ENCODE data around the gene AADAT.
"Not testable (repeated sequence)": the region's sequence is repeated elsewhere in the genome, so short reads cannot be mapped to it uniquely, and the experiment has no call there.

AADAT gene

GRCh38 chr4:170089668-170090351 is at the start of gene AADAT:
Gene AADAT, minus strand, starts transcription at chr4:170089956. Its CDS starts 266 bp downstream, at chr4:170089690.
- DNase-seq (ENCODE audit: low read depth): no peak

- peak; percentile 11 for DNase-seq (ENCODE audit: low read depth)
Observed at GRCh38 chr4:170138580-170139194, 48.9 kb upstream of the AADAT start.

- DNase-seq (ENCODE audit: low read depth): no peak
Observed at GRCh38 chr4:170137927-170138326, 48.2 kb upstream of the AADAT start.

GRCh38 chr4:170137466-170137865 is 47.7 kb upstream of the AADAT start:
- no peak for DNase-seq (ENCODE audit: low read depth)

- DNase-seq (ENCODE audit: low read depth): no peak
Observed at GRCh38 chr4:170134821-170135220, 45.1 kb upstream of the AADAT start.

GRCh38 chr4:170128219-170128804 is 38.6 kb upstream of the AADAT start:
- no peak for DNase-seq (ENCODE audit: low read depth)

GRCh38 chr4:170127758-170128157 is 38.0 kb upstream of the AADAT start:
- DNase-seq (ENCODE audit: low read depth): no peak

- no peak for DNase-seq (ENCODE audit: low read depth)
Observed at GRCh38 chr4:170124406-170124805, 34.6 kb upstream of the AADAT start.

- DNase-seq (ENCODE audit: low read depth): no peak
Observed at GRCh38 chr4:170122252-170122651, 32.5 kb upstream of the AADAT start.

- DNase-seq (ENCODE audit: low read depth): no peak
Observed at GRCh38 chr4:170114636-170115035, 24.9 kb upstream of the AADAT start.

- DNase-seq (ENCODE audit: low read depth): not testable (repeated sequence)
Observed at GRCh38 chr4:170114183-170114582, 24.4 kb upstream of the AADAT start.

- no peak for DNase-seq (ENCODE audit: low read depth)
Observed at GRCh38 chr4:170111546-170111945, 21.8 kb upstream of the AADAT start.

- DNase-seq (ENCODE audit: low read depth): no peak
Observed at GRCh38 chr4:170111085-170111484, 21.3 kb upstream of the AADAT start.

- no peak for DNase-seq (ENCODE audit: low read depth)
Observed at GRCh38 chr4:170110285-170110672, 20.5 kb upstream of the AADAT start.

- DNase-seq (ENCODE audit: low read depth): no peak
Observed at GRCh38 chr4:170109586-170110284, 20.0 kb upstream of the AADAT start.

- DNase-seq (ENCODE audit: low read depth): no peak
Observed at GRCh38 chr4:170106900-170107299, 17.1 kb upstream of the AADAT start.

- no peak for DNase-seq (ENCODE audit: low read depth)
Observed at GRCh38 chr4:170102426-170102825, 12.7 kb upstream of the AADAT start.

GRCh38 chr4:170098171-170098570 is 8.4 kb upstream of the AADAT start:
- DNase-seq (ENCODE audit: low read depth): not testable (repeated sequence)

- no peak for DNase-seq (ENCODE audit: low read depth)
Observed at GRCh38 chr4:170097681-170098080, 7.9 kb upstream of the AADAT start.

GRCh38 chr4:170093973-170094535 is 4.3 kb upstream of the AADAT start:
- DNase-seq (ENCODE audit: low read depth): no peak

GRCh38 chr4:170091069-170091696 is 1.4 kb upstream of the AADAT start:
- no peak for DNase-seq (ENCODE audit: low read depth)

All from activated T-helper 1 cell treated with Interleukin-2 at 50 U/mL for 16 hours (primary cell).